PC-9 (cell line): ENCODE data around the gene COQ9. TPM values are rescaled to one million over a fixed set of nuclear protein-coding genes. Genes with fewer than 3 reads are reported as not detected.

Experiments used
- BruUV-seq: library from RNA; stranded (reverse); fragments of 400-500 nt; replicated peaks from 2 replicates; lab custom pipeline; 2021; lab: Mats Ljungman, UMichigan
- CTCF ChIA-PET: fragments of 300-600 bp; sonication (Branson Sonifier 250); formaldehyde crosslinking; loops from one replicate; lab custom pipeline; 2022; ENCODE audit warnings: antibody characterized with exemption; lab: Charles Lee
- POLR2A ChIA-PET: fragments of 300-600 bp; sonication (Branson Sonifier 250); formaldehyde crosslinking; loops from one replicate; lab custom pipeline; 2022; ENCODE audit warnings: antibody characterized with exemption; ENCODE audit not compliant: unreplicated experiment; lab: Charles Lee
- DNase-seq, 2 experiments: peaks; one replicate each; pipeline versions ENCODE4 v3.0.0 to v3.0.0-alpha.2; 2015 to 2022; ENCODE audit warnings: mixed read lengths in 1 of 2
- H2AFZ ChIP-seq: fragments of 200-600 bp; sonication (generic); 2 replicates; pipeline ENCODE4 v1.8.1; 2017; ENCODE audit warnings: antibody characterized with exemption
- H3F3A ChIP-seq: fragments of 200-600 bp; sonication (generic); 2 replicates; pipeline ENCODE4 v1.8.1; 2017; ENCODE audit warnings: antibody characterized with exemption, mild to moderate bottlenecking, low read depth; ENCODE audit not compliant: insufficient read depth
- H3K27ac ChIP-seq: fragments of 200-600 bp; sonication (generic); 2 replicates; pipeline ENCODE4 v1.6.1; 2016; ENCODE audit warnings: mixed run types
- H3K27me3 ChIP-seq: fragments of 200-600 bp; sonication (generic); 2 replicates; pipeline ENCODE4 v1.6.1; 2016; ENCODE audit warnings: low read depth, mixed run types; ENCODE audit not compliant: insufficient read depth
- H3K36me3 ChIP-seq: fragments of 200-600 bp; sonication (generic); 2 replicates; pipeline ENCODE4 v1.6.1; 2016; ENCODE audit warnings: low read depth, mixed run types
- H3K4me1 ChIP-seq: fragments of 200-600 bp; sonication (generic); replicated peaks from 2 replicates; pipeline ENCODE4 v1.6.1; 2016; ENCODE audit warnings: mixed run types; ENCODE audit not compliant: insufficient read depth
- H3K4me2 ChIP-seq: fragments of 200-600 bp; sonication (generic); 2 replicates; pipeline ENCODE4 v1.6.1; 2017; ENCODE audit warnings: mixed run types
- H3K4me3 ChIP-seq: fragments of 200-600 bp; sonication (generic); 2 replicates; pipeline ENCODE4 v1.6.1; 2016; ENCODE audit warnings: mixed run types
- H3K79me2 ChIP-seq: fragments of 200-600 bp; sonication (generic); 2 replicates; pipeline ENCODE4 v1.6.1; 2017; ENCODE audit warnings: low read depth, mixed run types
- H3K9me2 ChIP-seq: fragments of 200-600 bp; sonication (generic); 2 replicates; pipeline ENCODE4 v1.8.1; 2017; ENCODE audit warnings: mild to moderate bottlenecking; ENCODE audit not compliant: insufficient read depth
- H3K9me3 ChIP-seq: fragments of 200-600 bp; sonication (generic); 2 replicates; pipeline ENCODE4 v1.8.1; 2016; ENCODE audit warnings: low read depth; ENCODE audit not compliant: insufficient read depth
- H4K20me1 ChIP-seq: fragments of 200-600 bp; sonication (generic); 2 replicates; pipeline ENCODE4 v1.8.1; 2017; ENCODE audit not compliant: insufficient read depth
- EZH2 ChIP-seq: fragments of 200-600 bp; sonication (generic); IDR thresholded peaks from 2 replicates; pipeline ENCODE4 v1.8.0; 2017; ENCODE audit warnings: antibody characterized with exemption, low read depth
- intact Hi-C: fragments of 100-400 bp; cut with micrococcal nuclease; formaldehyde crosslinking; loops from one replicate; pipeline ENCODE4 v1.10.0; 2022; ENCODE audit not compliant: unreplicated experiment
- total RNA-seq: library from RNA; stranded (reverse); gene quantifications from 2 replicates; pipeline ENCODE4 v1.2.3, GENCODE V29; 2021
- TF ChIP-seq, protein P1 (sequence below): fragments of 200-600 bp; sonication (generic); conservative IDR thresholded peaks from 2 replicates; pipeline ENCODE4 v1.6.1; 2017; ENCODE audit warnings: mixed run types, antibody characterized with exemption, mild to moderate bottlenecking, moderate library complexity

COQ9 gene
- total RNA-seq, 1 experiment from 2014 or later: 58.3 TPM

DNA sequence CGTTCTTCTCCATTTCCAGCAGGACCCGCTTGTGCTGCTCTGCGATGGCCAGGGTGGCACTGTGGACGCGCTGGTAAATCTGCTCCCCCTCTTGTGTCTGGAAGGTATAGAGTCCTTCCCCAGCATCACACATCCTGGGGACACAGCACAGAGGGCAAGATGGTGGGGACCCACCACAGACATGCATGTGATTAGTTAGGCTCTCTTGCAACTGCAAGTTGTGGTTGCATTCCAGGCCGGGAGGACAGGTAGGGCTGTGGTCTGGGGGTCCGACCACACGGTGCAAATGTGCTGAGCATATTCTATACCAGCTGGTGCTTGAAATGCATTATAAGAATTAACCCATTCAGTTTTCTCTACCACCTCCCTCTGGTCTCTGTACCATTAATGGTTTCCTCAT lies 26.6 kb downstream of the COQ9 start:
- no peak overlapping the region for H3K27ac ChIP-seq
- BruUV-seq: no TSS peak
- H3K36me3 ChIP-seq: peaks cover 4% of the 10 kb centered on the region; the same call in 1 of the 2 replicates
- CTCF ChIA-PET: no interaction called here
- intact Hi-C loops: no loop called here
- H3K9me3 ChIP-seq: no peaks in the 10 kb centered on the region
- H2AFZ ChIP-seq: no peak overlapping the region
- H3K4me2 ChIP-seq: no peak overlapping the region
- no peak overlapping the region for H3K4me3 ChIP-seq
- H4K20me1 ChIP-seq: no peaks in the 10 kb centered on the region
- DNase-seq: no peak
- no peaks in the 10 kb centered on the region for H3F3A ChIP-seq
- H3K9me2 ChIP-seq: no peaks in the 10 kb centered on the region
- H3K4me1 ChIP-seq: no peaks in the 10 kb centered on the region
- H3K79me2 ChIP-seq: no peaks in the 10 kb centered on the region
- POLR2A ChIA-PET: no interaction called here
- TF ChIP-seq, protein P1, sequence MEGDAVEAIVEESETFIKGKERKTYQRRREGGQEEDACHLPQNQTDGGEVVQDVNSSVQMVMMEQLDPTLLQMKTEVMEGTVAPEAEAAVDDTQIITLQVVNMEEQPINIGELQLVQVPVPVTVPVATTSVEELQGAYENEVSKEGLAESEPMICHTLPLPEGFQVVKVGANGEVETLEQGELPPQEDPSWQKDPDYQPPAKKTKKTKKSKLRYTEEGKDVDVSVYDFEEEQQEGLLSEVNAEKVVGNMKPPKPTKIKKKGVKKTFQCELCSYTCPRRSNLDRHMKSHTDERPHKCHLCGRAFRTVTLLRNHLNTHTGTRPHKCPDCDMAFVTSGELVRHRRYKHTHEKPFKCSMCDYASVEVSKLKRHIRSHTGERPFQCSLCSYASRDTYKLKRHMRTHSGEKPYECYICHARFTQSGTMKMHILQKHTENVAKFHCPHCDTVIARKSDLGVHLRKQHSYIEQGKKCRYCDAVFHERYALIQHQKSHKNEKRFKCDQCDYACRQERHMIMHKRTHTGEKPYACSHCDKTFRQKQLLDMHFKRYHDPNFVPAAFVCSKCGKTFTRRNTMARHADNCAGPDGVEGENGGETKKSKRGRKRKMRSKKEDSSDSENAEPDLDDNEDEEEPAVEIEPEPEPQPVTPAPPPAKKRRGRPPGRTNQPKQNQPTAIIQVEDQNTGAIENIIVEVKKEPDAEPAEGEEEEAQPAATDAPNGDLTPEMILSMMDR: no peak
- TF ChIP-seq EZH2: no peak
- H3K27me3 ChIP-seq: no peaks in the 10 kb centered on the region

- Histone ChIP-seq H3K36me3 (0 out of 2 replicates have a peak, but pooled peaks cover 4% of the 10 kb centered on the region), H3K4me2 (no peak overlapping the region), H3K9me2 (no peaks in the 10 kb centered on the region), H3K27me3 (no peaks in the 10 kb centered on the region), H3K4me1 (no peaks in the 10 kb centered on the region), H3K79me2 (no peaks in the 10 kb centered on the region), H2AFZ (no peak overlapping the region), H3K9me3 (no peaks in the 10 kb centered on the region), H3F3A (no peaks in the 10 kb centered on the region), H3K27ac (no peak overlapping the region), H4K20me1 (no peaks in the 10 kb centered on the region), H3K4me3 (no peak overlapping the region)
- TF ChIP-seq EZH2: no peak
- TF ChIP-seq, protein P1: no peak
- DNase-seq: no peak
- POLR2A ChIA-PET: no interaction called here
- CTCF ChIA-PET: no interaction called here
- no TSS peak for BruUV-seq
- intact Hi-C loops: no loop called here
Measured at GRCh38 chr16:57474671-57475661, 27.7 kb downstream of the COQ9 start.

DNA sequence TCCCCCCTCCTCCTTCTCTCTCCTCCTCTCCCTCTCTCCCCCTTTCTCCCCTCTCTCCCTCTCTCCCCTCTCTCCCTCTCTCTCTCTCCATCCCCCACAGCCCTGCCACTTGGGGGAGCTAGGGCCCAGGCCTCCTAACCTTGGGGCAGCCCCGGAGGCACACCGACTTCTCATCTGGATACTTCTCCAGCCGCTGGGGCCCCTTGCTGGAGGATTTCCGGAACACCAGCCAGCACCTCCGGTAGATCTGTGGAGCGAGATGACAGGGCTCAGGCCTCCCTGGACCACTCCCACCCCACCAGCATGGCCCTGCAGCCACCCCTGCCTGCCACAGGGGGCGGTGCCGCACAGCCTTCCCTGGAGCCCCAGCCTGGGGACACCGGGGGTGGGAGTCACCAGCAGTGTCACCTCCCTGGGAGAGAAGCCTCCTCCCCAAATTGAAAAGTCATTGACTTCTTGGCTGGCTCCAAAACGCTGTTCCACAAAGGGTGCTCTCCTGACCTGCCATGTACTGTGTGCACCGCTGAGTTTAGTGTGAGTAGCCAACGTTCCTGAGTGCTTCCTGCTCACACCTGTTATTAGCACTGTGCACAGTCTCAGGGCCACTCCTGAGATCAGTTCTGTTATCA lies 28.5 kb downstream of the COQ9 start:
- no peak for DNase-seq
- H2AFZ ChIP-seq: no peak overlapping the region

More for the DNA sequence above, 28.5 kb downstream of the COQ9 start:
- Histone ChIP-seq H3K9me2 (no peaks in the 10 kb centered on the region), H3K27me3 (no peaks in the 10 kb centered on the region), H3K4me1 (no peaks in the 10 kb centered on the region), H3K27ac (no peak overlapping the region), H3K4me3 (no peak overlapping the region), H3K9me3 (no peaks in the 10 kb centered on the region), H4K20me1 (no peaks in the 10 kb centered on the region), H3K4me2 (no peak overlapping the region), H3F3A (no peaks in the 10 kb centered on the region), H3K36me3 (0 out of 2 replicates have a peak, but pooled peaks cover 4% of the 10 kb centered on the region), H3K79me2 (no peaks in the 10 kb centered on the region)
- no TSS peak for BruUV-seq
- ChIA-PET POLR2A (no interaction called here), CTCF (no interaction called here)
- TF ChIP-seq EZH2: no peak
- TF ChIP-seq, protein P1: peak; percentile 53; the same call in 1 of the 2 replicates
- intact Hi-C loops: no loop called here
